WI38 (cell line): ENCODE results near the gene PARK7.

Source experiments
- H3K4me3 ChIP-seq: 2 replicates; pipeline ENCODE4 v1.5.1; 2011; ENCODE audit warnings: low read depth, mild to moderate bottlenecking, control low read depth, low read length
- CTCF ChIP-seq: IDR thresholded peaks from 2 replicates; pipeline ENCODE4 v1.5.1; 2012; ENCODE audit warnings: low read depth, mild to moderate bottlenecking, control low read depth, low read length

Gene PARK7

GRCh38 chr1:8022395-8023286, 61.1 kb downstream of the PARK7 start:
- peak overlapping the region; percentile 91 for H3K4me3 ChIP-seq
- TF ChIP-seq CTCF, result no peak

- peak overlapping the region; percentile 91 for H3K4me3 ChIP-seq
- no peak for TF ChIP-seq CTCF
These were observed 61.9 kb downstream of the PARK7 start for GRCh38 chr1:8023287-8023994.

GRCh38 chr1:8023995-8024313, 62.4 kb downstream of the PARK7 start:
- TF ChIP-seq CTCF, result no peak
- H3K4me3 ChIP-seq, result peak overlapping the region; percentile 91

- no peak for TF ChIP-seq CTCF
- peak overlapping the region; percentile 91 for H3K4me3 ChIP-seq
These were observed 62.8 kb downstream of the PARK7 start for GRCh38 chr1:8024329-8024728.

GRCh38 chr1:8025061-8025670, 63.7 kb downstream of the PARK7 start:
- H3K4me3 ChIP-seq, result peak overlapping the region; percentile 91
- TF ChIP-seq CTCF, result no peak

- peak overlapping the region; percentile 91 for H3K4me3 ChIP-seq
- no peak for TF ChIP-seq CTCF
These were observed 64.2 kb downstream of the PARK7 start for GRCh38 chr1:8025671-8026144.
